ENCODE results near the gene COL4A2.

The COL4A2 gene

GRCh38 chr13:110306960-110307766, at the start of gene COL4A2, which contains the start of gene COL4A1:
Gene COL4A2 (plus strand): TSS chr13:110307284. CDS start chr13:110307904, 620 bp downstream.
Gene COL4A1 (minus strand): TSS chr13:110307157. CDS start chr13:110307027, 130 bp downstream.
- peak; percentile 62 for DNase-seq

- DNase-seq = no peak
Measured at GRCh38 chr13:110257408-110257807, 49.7 kb upstream of the COL4A2 start.

GRCh38 chr13:110258876-110259631, 48.0 kb upstream of the COL4A2 start:
- no peak for DNase-seq

- no peak for DNase-seq
Measured at GRCh38 chr13:110259651-110260050, 47.4 kb upstream of the COL4A2 start.

GRCh38 chr13:110261166-110262081, 45.7 kb upstream of the COL4A2 start:
- DNase-seq = no peak

GRCh38 chr13:110262082-110262436, 45.0 kb upstream of the COL4A2 start:
- DNase-seq = no peak

GRCh38 chr13:110262508-110263291, 44.4 kb upstream of the COL4A2 start:
- DNase-seq = no peak

- DNase-seq = no peak
Measured at GRCh38 chr13:110263404-110263803, 43.7 kb upstream of the COL4A2 start.

- no peak for DNase-seq
Measured at GRCh38 chr13:110263888-110264287, 43.2 kb upstream of the COL4A2 start.

- DNase-seq = no peak
Measured at GRCh38 chr13:110264685-110265275, 42.3 kb upstream of the COL4A2 start.

GRCh38 chr13:110265341-110265681, 41.8 kb upstream of the COL4A2 start:
- DNase-seq = no peak

- DNase-seq = no peak
Measured at GRCh38 chr13:110265682-110266430, 41.2 kb upstream of the COL4A2 start.

GRCh38 chr13:110266431-110266809, 40.7 kb upstream of the COL4A2 start:
- no peak for DNase-seq

GRCh38 chr13:110266983-110267382, 40.1 kb upstream of the COL4A2 start:
- DNase-seq = no peak

GRCh38 chr13:110268061-110268460, 39.0 kb upstream of the COL4A2 start:
- DNase-seq = no peak

GRCh38 chr13:110268576-110269185, 38.4 kb upstream of the COL4A2 start:
- no peak for DNase-seq

- no peak for DNase-seq
Measured at GRCh38 chr13:110269509-110270185, 37.4 kb upstream of the COL4A2 start.

GRCh38 chr13:110270507-110270906, 36.6 kb upstream of the COL4A2 start:
- DNase-seq = no peak

GRCh38 chr13:110271313-110271712, 35.8 kb upstream of the COL4A2 start:
- no peak for DNase-seq

- no peak for DNase-seq
Measured at GRCh38 chr13:110272227-110272626, 34.9 kb upstream of the COL4A2 start.
